Measurements from ENCODE around the gene FAM120C.

- TF ChIP-seq ZFP30 (CRISPR knock-in tag; IDR thresholded peaks at IDR 0.05) = no peak
- TF ChIP-seq RARB (CRISPR knock-in tag; IDR thresholded peaks at IDR 0.05) = no peak
- TF ChIP-seq POU6F1 (CRISPR knock-in tag; IDR thresholded peaks at IDR 0.05; ENCODE audit: borderline replicate concordance, low read depth) = no peak
- no peak for TF ChIP-seq TCF4 (CRISPR knock-in tag; IDR thresholded peaks at IDR 0.05; ENCODE audit: borderline replicate concordance)
- no peak for TF ChIP-seq ZNF70 (CRISPR knock-in tag; IDR thresholded peaks at IDR 0.05)
- TF ChIP-seq CREB5 (CRISPR knock-in tag; IDR thresholded peaks at IDR 0.05; ENCODE audit: low read depth) = no peak
- no peak for TF ChIP-seq ARNTL (CRISPR knock-in tag; IDR thresholded peaks at IDR 0.05; ENCODE audit: borderline replicate concordance, low read depth)
- no peak for TF ChIP-seq ZFP3 (CRISPR knock-in tag; IDR thresholded peaks at IDR 0.05)
- TF ChIP-seq SNAI2 (CRISPR knock-in tag; IDR thresholded peaks at IDR 0.05) = no peak
- TF ChIP-seq PATZ1 (CRISPR knock-in tag; IDR thresholded peaks at IDR 0.05; ENCODE audit: borderline replicate concordance) = no peak
- no peak for TF ChIP-seq TOX (CRISPR knock-in tag; IDR thresholded peaks at IDR 0.05; ENCODE audit: borderline replicate concordance)
- no peak for TF ChIP-seq ZNF8 (CRISPR knock-in tag; IDR thresholded peaks at IDR 0.05)
- TF ChIP-seq ZNF565 (CRISPR knock-in tag; conservative IDR thresholded peaks at IDR 0.05; ENCODE audit: low read depth) = no peak
- no peak for TF ChIP-seq PPARA (CRISPR knock-in tag; IDR thresholded peaks at IDR 0.05; ENCODE audit: borderline replicate concordance)
Measured at GRCh38 chrX:54172455-54172854, 10.6 kb downstream of the FAM120C start.
